ENCODE results near the gene OR6A2. TPM values are rescaled to one million over a fixed set of nuclear protein-coding genes. Genes with fewer than 3 reads are reported as not detected.

OR6A2 gene
- total RNA-seq, 4 donors from 2014 or later = 0.22 to 0.34 (median 0.33) TPM; not detected in 1

DNA sequence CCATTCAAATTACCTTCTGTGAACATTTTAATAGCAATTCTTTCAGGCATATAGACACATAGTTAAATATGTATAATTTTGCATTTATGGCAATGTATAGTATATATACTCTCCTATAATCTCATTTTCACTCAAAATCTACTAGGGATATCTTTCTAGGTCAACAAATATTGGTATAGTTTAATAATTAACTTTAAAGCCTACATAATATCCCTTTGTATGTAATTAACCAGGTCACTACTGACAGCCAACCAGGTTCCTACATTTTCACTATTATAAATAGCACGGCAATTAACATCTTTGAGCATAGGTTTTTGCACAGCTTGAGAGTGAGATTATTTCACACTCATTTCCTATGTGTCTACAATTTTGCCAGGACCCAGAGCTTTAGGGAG is 43.5 kb downstream of the OR6A2 start:
- no peak for TF ChIP-seq CTCF (IDR thresholded peaks at IDR 0.05; ENCODE audit: low read depth)

DNA sequence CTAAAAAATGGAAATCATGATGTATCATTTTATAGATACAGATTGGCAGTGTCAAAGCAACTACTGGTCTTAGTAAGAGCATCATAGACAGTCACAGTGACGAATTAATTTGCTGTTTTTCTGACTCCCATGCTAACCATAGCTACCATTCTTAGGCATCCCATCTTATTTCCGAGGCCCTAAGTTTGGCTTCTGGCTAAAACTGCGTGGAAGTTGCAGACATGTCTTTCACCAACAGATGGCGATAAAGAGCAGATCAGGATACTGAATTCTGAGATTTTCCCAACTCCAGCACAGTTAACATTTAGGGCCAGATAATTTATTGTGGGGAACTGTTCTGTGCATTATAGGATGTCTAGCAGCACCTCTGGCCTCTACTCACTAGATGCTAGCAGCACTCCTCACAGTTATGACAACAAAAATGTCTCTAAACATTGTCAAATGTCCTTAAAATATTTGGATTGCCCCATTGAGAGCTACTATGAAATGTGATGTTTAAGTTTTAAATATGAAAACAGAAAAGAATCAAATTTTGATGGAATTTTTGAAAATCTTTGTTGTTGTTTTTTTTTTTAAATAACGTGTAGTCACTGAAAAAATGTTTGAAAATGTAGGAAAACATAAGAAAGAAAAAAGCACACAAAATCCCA is 44.1 kb downstream of the OR6A2 start:
- TF ChIP-seq CTCF (IDR thresholded peaks at IDR 0.05; ENCODE audit: low read depth) = no peak

GRCh38 chr11:6747097-6747668 is 52.3 kb downstream of the OR6A2 start:
- no peak for TF ChIP-seq CTCF (IDR thresholded peaks at IDR 0.05; ENCODE audit: low read depth)

GRCh38 chr11:6746626-6747025 is 52.9 kb downstream of the OR6A2 start:
- no peak for TF ChIP-seq CTCF (IDR thresholded peaks at IDR 0.05; ENCODE audit: low read depth)

- TF ChIP-seq CTCF (IDR thresholded peaks at IDR 0.05; ENCODE audit: low read depth) = no peak
These were observed 53.3 kb downstream of the OR6A2 start for GRCh38 chr11:6746086-6746618.

DNA sequence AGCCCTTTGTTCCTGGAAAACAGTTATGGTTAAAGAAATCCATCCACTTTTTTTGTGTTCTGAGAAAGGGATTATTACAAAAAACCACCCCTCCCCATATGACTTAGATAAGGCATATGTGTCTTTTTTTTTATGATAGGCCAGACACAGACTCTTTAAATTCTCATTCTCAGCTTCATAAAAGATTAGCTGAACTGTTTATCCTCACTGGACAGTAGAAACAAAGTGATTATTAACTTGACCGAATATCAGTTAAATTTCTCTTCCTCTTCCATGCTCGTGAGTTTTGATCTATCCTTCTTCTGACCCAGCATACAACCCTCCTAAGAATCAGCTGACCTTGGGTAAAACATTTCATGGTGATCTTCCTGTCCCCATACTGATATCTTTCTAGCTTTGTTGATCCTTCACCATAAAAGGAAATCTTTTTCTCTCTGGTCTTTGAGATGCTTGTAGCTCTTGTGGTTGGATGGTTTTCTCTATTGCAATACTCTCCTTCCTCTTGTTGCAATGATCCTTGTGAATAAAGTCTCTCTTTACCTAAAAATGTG is 53.9 kb downstream of the OR6A2 start:
- TF ChIP-seq CTCF (IDR thresholded peaks at IDR 0.05; ENCODE audit: low read depth) = no peak

GRCh38 chr11:6745018-6745417 is 54.5 kb downstream of the OR6A2 start:
- TF ChIP-seq CTCF (IDR thresholded peaks at IDR 0.05; ENCODE audit: low read depth) = no peak

Data from subcutaneous adipose tissue (tissue), 4 donors.